Activated CD4-positive, alpha-beta T cell treated with anti-CD3 and anti-CD28 coated beads, Interleukin-2, Interleukin-4, amounts not matched to agents 100 ng/mL and 50 ng/mL, durations not matched to agents 16 hours and 8 hours (primary cell): ENCODE results near the gene POLR3F.
"Not testable (repeated sequence)": the region's sequence is repeated elsewhere in the genome, so short reads cannot be mapped to it uniquely, and the experiment has no call there.

Source experiments
- DNase-seq: peaks from one replicate; pipeline ENCODE4 v3.0.0-alpha.2; 2020; ENCODE audit warnings: low spot score

The POLR3F gene, protein sequence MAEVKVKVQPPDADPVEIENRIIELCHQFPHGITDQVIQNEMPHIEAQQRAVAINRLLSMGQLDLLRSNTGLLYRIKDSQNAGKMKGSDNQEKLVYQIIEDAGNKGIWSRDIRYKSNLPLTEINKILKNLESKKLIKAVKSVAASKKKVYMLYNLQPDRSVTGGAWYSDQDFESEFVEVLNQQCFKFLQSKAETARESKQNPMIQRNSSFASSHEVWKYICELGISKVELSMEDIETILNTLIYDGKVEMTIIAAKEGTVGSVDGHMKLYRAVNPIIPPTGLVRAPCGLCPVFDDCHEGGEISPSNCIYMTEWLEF

DNA sequence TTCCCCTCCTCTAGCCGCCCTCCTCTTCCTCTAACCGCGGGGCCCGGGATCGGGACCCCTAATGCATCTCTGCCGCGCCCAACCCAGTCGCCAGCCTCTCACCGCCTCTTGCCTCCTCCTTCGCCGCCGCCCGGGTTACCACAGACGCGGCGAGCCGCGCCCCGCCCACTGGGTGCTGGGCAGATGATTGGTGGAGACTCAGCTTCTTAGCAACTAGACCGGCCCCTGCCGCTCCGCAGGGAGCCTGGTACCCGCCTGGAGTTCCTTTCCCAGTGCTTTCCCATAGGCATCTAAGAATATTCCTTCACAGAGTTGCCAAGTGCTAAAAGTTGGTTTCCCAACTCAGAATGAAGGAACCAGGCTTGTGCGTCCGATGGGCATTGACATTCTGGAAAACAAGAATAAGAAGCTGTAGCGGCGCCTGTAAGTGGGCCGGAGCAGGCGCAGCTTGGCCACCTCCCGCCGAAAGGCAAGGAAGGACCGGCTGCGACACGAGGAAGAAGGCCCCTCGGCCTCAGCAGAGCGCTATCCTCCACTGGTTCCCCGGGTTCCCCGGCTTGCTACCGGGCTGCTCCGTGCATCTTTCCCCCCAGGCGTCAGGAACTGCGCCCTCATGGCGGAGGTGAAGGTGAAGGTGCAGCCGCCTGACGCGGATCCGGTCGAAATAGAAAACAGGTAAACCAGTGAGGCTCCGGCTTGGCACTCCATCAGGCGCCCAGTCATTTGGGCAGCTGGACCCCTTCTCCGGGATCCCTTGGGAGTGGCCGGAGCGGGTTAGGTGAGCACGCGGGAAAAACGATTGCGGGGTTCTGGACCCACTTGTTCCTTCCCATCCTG, at the start of gene POLR3F, which contains the start of gene DZANK1:
TSS of gene POLR3F (plus strand) at position 497 of the 837 bp plus-strand sequence. CDS start at position 614, 117 bp downstream.
TSS of gene DZANK1 (minus strand) at position 137 of the 837 bp plus-strand sequence. CDS start 1,672 bp downstream, outside the sequence.
- DNase-seq: peak; percentile 95

DNA sequence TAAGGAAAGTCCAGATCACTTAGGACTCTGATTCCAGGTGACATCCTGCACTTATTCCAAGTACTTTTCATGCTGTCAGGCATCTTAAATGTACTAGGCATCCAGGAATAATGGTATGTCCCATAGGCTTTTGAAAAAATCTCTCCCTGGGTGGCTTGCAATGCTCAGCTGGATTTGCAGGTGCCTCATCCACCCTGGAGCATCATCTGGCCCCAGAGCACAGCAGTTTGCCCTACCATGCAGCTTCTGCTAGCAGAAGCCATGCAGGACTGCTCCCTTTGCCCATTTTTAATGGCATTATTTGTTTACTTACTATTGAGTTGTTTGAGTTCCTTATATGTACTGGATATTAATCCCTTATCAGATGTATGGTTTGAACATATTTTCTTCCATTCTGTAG, 45.6 kb upstream of the POLR3F start:
- no peak for DNase-seq

DNA sequence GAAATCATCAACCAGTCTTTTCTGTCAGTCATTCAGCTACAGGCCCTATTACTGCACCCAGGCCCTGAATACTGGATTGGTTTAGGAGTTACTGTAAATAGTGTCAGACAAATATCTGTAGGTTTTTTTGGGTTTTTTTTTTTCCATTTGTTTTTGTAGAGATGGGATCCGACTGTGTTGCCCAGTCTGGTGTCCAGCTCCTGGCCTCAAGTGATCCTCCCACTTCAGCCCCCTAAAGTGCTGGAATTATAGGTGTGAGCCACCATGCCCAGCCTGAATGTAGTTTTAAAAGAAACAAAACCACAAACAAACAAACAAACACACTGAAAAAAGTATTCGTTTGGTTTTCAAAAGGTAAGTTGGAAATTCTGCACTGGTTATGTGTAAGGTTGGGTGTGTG, 40.0 kb upstream of the POLR3F start:
- DNase-seq: no peak

DNA sequence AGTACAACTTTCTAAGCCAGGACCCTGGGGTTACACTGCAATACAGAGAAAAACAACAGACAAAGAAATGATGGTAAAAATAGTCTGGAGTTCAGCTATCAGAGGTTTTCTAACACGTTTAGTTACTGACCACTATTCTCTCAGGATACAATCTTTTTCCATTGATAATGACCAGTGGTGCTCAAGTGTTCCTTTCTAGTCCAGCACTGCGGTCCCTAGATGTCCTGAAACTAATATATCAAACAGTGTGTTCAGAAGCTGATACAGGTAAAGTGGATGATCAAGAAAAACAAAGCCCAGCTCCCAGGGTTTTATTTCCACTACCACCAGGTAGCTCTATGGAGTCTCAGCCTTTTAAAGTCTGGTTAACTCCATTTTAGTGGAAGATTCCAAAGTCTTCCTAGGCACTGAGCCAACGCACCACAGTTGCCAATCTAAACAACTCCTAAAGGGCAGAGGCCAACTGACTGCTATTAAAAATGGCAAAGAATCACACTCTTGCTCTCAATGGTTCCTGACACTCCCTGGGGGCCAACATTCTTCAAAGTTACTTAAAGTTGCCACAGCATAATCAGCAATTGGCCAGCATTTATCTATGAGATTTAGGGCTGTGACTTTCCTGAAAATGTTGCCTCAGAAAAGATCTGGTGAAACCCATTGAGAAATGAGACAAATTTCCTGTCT, 38.6 kb upstream of the POLR3F start:
- DNase-seq: no peak

DNA sequence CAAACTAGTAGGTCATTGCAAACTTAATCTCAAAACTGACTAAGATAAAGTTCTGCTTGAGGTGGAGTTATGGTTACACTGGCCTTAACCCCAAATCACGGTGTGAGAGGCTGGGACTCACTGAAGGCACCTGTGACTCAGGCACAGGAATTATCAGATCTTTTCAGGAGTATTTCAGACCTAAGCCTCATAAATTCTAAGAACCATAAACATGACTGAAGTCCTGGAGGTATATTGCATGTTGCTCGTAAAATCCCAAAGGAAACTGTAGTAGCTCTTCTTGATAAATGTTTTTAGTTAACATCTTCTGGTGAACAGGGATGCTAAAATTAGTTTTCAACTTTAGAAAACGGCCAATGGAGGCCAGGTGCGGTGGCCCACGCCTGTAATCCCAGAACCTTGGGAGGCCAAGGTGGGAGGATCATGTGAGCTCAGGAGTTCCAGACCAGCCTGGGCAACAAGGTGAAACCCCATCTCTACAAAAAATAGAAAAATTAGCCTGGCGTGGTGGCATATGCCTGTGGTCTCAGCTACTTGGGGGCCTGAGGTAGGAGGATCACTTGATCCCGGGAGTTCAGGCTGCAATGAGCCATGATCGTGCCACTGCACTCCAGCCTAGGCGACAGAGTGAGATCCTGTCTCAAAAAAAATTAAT, 36.9 kb upstream of the POLR3F start:
- DNase-seq: no peak

DNA sequence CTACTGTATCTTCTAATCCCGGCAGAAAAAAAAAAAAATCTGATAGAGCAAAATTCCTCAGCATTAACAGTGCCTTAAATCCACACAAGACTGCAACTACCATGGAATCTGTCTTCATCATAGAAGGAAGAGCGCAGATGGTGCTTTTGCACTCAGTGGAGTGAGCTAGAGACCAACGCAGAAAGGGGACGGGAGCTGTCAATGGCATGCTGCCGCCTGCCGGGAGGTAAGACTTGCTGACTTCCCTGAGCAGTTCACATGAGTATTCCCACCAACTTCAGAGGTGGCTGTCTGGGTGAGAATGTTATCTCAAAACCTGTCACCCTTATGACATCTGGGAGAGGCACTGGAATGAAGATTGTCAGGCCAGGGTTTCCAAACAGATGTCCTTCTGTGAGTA, 36.0 kb upstream of the POLR3F start:
- DNase-seq: no peak

DNA sequence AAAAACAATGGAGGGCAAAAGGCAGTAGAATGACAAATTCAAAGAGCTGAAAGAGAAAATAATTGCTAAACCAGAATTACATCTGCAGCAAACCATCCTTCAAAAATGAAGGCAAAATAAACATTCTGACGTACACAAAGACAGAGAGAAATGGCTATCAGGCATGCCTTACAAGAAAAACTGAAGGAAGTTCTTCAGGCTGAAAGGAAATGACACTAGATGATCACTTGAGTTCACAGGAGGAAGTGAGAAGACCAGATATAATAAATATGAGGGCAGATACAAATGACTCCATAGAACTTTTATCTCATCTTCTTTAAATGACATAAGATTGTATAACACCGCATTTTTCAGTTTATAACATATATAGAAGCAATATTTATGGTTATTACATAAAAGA, 30.3 kb upstream of the POLR3F start:
- DNase-seq: no peak

DNA sequence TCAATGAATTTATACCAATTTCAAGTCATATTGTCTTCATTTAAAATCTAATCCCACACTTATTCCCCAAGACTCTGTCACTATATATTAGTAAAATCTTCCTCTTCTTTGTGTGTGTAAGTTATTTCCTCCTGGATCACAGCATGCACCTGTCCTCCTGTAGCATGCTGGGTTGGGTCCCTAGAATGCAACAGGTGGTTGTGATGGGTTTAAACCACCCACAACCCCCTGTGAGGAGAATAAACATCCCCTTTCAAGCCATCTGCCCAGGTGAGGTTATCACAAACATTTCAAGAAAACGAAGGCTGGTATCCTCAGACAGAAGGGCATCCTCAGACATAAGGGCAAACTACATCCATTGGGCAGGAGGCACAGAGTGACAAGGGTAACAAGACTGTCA, 26.8 kb upstream of the POLR3F start:
- no peak for DNase-seq

DNA sequence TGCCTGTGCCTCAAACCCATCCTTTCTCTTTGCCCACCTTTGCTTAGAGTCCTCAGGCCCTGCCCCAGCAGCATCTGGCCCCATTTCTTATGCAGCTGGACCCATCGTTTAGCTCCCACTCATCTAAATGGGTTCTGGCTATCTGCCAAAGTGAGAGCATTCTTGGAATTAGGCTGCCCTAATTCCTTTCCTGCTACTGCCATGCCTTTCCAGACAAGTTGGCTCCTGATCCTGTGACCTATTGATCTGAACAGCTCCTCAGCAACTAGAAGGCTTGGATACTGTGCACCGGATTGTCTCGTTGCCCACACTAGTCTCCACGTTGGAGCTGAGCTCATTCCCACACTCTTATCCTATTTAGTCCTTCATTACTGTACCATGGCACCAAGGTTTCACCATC, 23.3 kb upstream of the POLR3F start:
- no peak for DNase-seq

DNA sequence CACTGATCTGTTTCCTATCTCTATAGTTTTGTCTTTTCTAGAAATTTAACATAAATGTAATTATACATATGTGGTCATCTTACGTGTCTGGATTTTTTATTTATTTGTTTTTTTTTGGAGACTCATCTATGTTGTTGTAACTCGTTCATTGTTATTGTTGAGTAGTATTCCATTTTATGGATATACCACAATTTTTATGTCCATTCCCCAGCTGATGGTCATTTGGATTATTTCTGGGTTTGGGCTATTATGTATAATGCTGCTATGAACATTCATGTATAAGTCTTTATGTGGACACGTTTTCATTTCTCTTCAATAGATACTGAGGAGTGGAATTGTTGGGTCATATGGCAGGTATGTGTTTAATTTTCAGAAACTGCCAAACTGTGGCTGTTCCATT, 10.6 kb upstream of the POLR3F start:
- DNase-seq: no peak

DNA sequence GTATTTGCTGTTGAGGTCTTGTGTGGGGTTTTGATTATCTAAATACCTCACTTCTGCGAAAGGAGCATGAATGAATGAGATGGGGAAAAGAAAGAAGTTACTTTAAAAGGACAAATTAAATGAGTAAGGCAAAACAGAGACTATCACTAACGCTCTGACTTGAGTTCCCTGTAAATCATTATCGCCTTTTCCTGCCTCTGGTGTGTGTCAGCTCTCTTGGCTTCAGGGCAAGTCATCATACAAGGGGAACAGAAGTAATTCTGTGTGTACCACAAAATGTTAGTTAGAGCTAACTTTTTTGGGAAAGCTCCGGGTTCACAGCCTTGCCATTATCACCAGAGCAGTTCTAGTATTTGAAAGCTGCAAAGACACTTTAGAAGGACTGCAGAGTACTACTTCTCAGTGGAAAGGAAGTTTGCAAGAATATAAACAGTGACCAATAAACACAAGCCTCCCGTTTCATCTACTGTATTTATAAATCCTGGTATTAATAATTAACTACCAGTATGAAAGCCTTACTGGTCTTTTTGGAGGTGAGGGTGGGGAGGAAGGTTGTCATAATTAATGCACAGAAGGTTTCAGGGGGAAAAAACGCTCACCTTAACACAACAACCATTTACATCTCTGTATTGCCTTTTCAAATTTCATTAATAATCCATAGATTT, 1.5 kb upstream of the POLR3F start:
- DNase-seq: no peak

DNA sequence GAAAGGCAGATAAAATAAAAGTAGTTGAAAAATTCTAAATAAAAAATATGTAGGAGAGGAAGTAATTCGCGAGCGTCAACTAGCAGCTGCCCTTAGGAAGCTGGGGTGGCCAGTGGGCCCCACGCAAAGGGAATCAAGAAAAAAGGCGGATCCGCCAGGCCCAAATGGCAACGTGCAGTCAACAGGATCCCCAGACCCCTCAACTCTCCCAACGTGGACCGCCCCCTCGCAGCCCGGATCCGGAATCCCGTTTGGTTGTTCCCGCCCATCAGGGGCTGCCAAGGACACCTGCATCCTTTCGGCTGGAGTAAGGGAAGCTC, 656 bp upstream of the POLR3F start:
- no peak for DNase-seq

DNA sequence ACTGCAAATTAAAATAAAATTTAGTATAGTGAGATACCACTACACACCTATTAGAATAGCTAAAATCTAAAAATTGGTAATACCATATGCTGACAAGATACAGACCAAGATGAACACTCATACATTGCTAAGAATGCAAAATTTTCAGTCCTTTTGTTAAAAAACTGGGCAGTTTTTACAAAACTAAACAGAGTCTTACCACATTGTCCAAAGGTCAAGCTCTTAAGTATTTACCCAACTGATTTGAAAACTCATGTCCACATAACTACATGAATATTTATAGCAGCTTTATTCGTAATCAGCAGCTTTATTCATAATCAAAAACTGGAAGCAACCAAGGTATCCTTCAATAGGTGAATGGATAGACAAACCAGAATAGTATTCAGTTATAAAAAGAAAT, 10.0 kb downstream of the POLR3F start:
- DNase-seq: no peak

DNA sequence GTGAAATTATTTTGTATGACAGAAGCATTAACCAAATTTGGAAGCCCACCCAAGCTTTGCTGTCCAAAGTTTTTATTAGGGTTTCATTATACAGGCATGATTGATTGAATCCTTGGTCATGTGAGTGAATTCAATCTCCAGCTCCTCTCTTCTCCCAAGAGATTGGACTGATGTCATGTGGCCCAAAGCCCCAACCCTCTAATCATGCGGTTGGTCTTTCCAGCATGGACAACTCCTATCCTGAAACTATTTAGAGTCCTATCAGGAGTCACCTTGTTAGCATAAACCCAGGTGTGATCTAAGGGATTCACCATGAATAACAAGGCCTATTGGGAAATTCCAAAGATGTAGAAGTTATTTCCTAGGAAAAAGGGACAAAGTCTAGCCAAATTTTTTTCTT, 10.6 kb downstream of the POLR3F start:
- no peak for DNase-seq

DNA sequence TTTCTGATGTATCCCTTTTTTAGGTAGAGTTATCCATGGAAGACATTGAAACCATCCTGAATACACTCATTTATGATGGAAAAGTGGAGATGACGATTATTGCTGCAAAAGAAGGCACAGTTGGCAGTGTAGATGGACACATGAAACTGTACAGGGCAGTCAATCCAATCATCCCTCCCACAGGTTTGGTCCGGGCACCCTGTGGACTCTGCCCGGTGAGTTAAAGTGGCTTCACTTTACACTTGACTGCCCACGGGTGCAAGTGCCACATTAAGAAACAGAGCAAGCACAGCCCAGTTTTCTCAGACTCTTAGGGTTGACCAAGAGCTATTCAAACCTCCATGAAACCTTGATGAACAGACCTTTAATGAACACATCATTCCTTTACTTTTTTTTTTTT, 14.4 kb downstream of the POLR3F start:
- no peak for DNase-seq

DNA sequence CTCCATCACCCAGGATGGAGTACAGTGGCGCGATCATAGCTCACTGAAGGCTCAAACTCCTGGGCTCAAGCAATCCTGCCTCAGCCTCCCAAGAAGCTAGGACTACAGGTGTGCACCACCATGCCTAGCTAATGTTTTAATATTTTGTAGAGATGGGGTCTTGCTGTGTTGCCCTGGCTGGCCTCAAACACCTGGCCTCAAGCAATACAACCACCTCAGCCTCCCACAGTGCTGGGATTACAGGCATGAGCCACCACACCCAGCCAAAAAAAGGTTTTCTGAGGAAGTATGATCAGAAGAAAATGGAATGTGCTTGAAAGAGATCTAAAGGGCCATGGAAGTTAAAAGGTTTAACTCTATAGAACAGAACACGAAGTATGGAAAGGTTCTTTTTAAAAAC, 21.1 kb downstream of the POLR3F start:
- no peak for DNase-seq

DNA sequence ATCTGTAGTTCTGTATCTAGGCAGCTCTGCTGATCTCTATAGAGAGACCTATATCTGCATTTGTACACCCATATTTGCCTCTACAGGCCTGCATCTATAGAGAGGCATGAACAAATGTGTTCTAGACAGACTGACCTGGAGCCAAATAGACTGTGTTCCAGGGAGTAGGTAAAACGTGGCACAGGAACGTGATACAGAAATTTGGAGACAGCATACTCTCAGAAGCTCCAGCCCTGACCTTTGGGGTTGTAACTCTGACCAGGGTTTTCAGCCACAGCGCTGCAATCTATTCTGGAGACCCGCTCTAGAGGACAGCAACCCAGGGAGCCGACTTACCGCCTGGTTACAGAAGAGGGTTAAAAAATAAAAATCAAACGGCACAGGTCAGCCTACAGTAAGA, 28.9 kb downstream of the POLR3F start:
- DNase-seq: no peak

DNA sequence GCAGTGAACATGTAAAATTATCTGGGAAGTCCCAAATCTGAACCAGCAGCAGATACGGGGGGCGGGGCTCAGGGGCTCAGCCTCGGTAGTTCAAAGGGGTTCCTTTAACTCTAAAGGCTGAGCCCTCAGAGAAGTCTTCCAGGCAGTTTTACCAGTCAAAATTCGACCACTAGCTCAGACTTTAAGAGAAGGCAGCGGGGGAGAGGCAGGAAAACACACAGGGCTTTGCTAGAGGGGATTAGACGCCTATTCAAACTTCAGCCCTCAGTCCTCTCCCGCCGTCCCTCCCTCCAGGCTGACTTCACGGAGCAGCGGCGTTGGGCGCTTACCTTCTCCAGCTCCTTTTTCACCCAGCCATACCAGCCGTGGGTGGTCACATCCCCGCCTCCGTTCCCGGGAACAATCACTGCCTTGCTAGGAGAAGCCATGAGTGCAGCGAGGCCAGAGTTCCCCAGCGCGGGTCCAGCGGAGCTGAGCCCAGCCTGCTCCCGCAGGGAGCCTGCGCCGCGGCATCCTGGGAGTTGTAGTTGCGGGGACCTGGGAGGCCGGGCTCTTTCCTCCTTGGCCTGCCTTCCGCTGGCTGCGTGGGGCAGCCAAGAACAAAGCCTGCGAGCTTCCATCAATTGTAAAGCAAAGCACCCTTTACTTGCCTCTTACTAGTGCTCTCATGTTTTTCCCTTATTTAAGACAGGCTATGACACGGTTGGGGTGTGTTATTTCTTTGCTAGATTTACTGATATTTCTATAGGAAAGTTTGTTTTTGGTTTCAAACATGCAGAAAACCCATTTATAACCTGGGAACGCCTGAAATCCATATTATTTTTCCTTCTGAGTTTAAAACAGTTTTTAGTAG, 29.8 kb downstream of the POLR3F start, which contains the start of gene RBBP9:
TSS of gene RBBP9 (minus strand) at position 486 of the 853 bp plus-strand sequence. CDS start at position 428, 58 bp downstream.
- peak; percentile 87 for DNase-seq

DNA sequence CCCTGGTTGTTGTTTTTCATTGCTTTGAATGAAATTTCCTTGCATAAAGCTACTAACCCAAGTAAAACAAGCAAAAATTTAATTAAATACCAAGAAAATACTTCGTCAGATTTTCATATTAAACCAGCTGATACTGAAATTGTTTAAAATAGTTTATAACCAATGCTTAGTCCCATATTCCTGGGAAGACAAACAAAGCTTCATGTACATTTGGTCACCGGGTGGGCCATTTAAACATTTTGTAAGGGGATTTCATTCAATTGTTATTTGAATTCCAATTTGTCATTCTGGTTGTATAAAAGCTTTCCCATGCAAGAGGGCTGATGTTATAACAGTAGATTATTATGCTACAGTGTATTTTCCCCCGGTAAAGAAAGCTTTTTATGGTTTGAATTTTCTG, 30.4 kb downstream of the POLR3F start:
- no peak for DNase-seq

DNA sequence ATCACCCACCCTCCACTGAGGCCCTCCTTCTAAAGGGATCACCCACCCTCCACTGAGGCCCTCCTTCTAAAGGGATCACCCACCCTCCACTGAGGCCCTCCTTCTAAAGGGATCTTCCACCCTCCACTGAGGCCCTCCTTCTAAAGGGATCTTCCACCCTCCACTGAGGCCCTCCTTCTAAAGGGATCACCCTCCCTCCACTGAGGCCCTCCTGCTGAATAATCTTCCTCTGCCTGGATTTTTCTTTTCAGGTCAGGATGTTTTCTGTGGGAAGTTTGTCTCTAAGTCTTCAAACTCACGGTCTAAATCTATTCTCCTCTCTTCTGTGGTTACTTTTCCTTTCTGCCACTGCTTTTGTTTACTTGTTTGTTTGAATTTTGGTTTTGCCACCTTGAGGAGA, 34.5 kb downstream of the POLR3F start:
- not testable (repeated sequence) for DNase-seq
